Measurements from ENCODE around the gene ZNF326.

The ZNF326 gene

GRCh38 chr1:89974696-89975470, 20.0 kb upstream of the ZNF326 start:
- no peak for TF ChIP-seq FOXM1 (IDR thresholded peaks at IDR 0.05; ENCODE audit: borderline replicate concordance, low read depth)
- no peak for TF ChIP-seq EGR1 (IDR thresholded peaks at IDR 0.05)
- TF ChIP-seq EP300 (IDR thresholded peaks at IDR 0.05; ENCODE audit: borderline replicate concordance) = no peak; the same call in 1 of the 2 replicates
- no peak for TF ChIP-seq ZBTB7A (IDR thresholded peaks at IDR 0.05; ENCODE audit: low read depth)
- no peak for TF ChIP-seq TCF12 (IDR thresholded peaks at IDR 0.05; ENCODE audit: low read depth)
- TF ChIP-seq RAD21 (IDR thresholded peaks at IDR 0.05; ENCODE audit: low read depth) = no peak
- TF ChIP-seq YY1 (IDR thresholded peaks at IDR 0.05; ENCODE audit: low read depth) = no peak
- no peak for TF ChIP-seq REST (IDR thresholded peaks at IDR 0.05; ENCODE audit: low read depth)
- TF ChIP-seq CEBPB (IDR thresholded peaks at IDR 0.05) = no peak
- TF ChIP-seq MAX (IDR thresholded peaks at IDR 0.05) = no peak
- TF ChIP-seq TEAD4 (IDR thresholded peaks at IDR 0.05) = no peak
- TF ChIP-seq USF1 (IDR thresholded peaks at IDR 0.05) = no peak
- no peak for TF ChIP-seq TAF1 (IDR thresholded peaks at IDR 0.05; ENCODE audit: low read depth)
- TF ChIP-seq NFIC (IDR thresholded peaks at IDR 0.05) = no peak
- TF ChIP-seq CREB1 (IDR thresholded peaks at IDR 0.05; ENCODE audit: low read depth) = no peak

- TF ChIP-seq ZBTB7A (IDR thresholded peaks at IDR 0.05; ENCODE audit: low read depth) = no peak
- no peak for TF ChIP-seq NFIC (IDR thresholded peaks at IDR 0.05)
- TF ChIP-seq EGR1 (IDR thresholded peaks at IDR 0.05) = no peak
- no peak for TF ChIP-seq CEBPB (IDR thresholded peaks at IDR 0.05)
- no peak for TF ChIP-seq TCF12 (IDR thresholded peaks at IDR 0.05; ENCODE audit: low read depth)
- no peak for TF ChIP-seq USF1 (IDR thresholded peaks at IDR 0.05)
- TF ChIP-seq CREB1 (IDR thresholded peaks at IDR 0.05; ENCODE audit: low read depth) = no peak
- TF ChIP-seq RAD21 (IDR thresholded peaks at IDR 0.05; ENCODE audit: low read depth) = no peak
- TF ChIP-seq TAF1 (IDR thresholded peaks at IDR 0.05; ENCODE audit: low read depth) = no peak
- TF ChIP-seq TEAD4 (IDR thresholded peaks at IDR 0.05) = no peak
- no peak for TF ChIP-seq REST (IDR thresholded peaks at IDR 0.05; ENCODE audit: low read depth)
Measured at GRCh38 chr1:89975540-89976125, 19.3 kb upstream of the ZNF326 start.

- TF ChIP-seq FOXM1 (IDR thresholded peaks at IDR 0.05; ENCODE audit: borderline replicate concordance, low read depth) (no peak), MAX (IDR thresholded peaks at IDR 0.05) (no peak), TAF1 (IDR thresholded peaks at IDR 0.05; ENCODE audit: low read depth) (no peak), ZBTB7A (IDR thresholded peaks at IDR 0.05; ENCODE audit: low read depth) (no peak), TCF12 (IDR thresholded peaks at IDR 0.05; ENCODE audit: low read depth) (no peak), YY1 (IDR thresholded peaks at IDR 0.05; ENCODE audit: low read depth) (no peak), REST (IDR thresholded peaks at IDR 0.05; ENCODE audit: low read depth) (no peak), CREB1 (IDR thresholded peaks at IDR 0.05; ENCODE audit: low read depth) (no peak), CEBPB (IDR thresholded peaks at IDR 0.05) (no peak), TEAD4 (IDR thresholded peaks at IDR 0.05) (no peak), RAD21 (IDR thresholded peaks at IDR 0.05; ENCODE audit: low read depth) (no peak), EGR1 (IDR thresholded peaks at IDR 0.05) (no peak), EP300 (IDR thresholded peaks at IDR 0.05; ENCODE audit: borderline replicate concordance) (no peak), NFIC (IDR thresholded peaks at IDR 0.05) (no peak), USF1 (IDR thresholded peaks at IDR 0.05) (no peak)
Measured at GRCh38 chr1:89978755-89979154, 16.2 kb upstream of the ZNF326 start.
